Calu3 (cell line): Measurements from ENCODE around the gene SYK. TPM values are rescaled to one million over a fixed set of nuclear protein-coding genes. Genes with fewer than 3 reads are reported as not detected.

Source experiments
- BruUV-seq: library from RNA; stranded (reverse); fragments of 400-500 nt; replicated peaks from 2 replicates; lab custom pipeline; 2021; lab: Mats Ljungman, UMichigan
- CTCF ChIA-PET: fragments of 300-600 bp; sonication (Branson Sonifier 250); formaldehyde crosslinking; loops from one replicate; lab custom pipeline; 2022; ENCODE audit warnings: antibody characterized with exemption; lab: Charles Lee
- DNase-seq: peaks from one replicate; pipeline ENCODE4 v3.0.0; 2022
- H3K27ac Mint-ChIP-seq: one replicate; pipeline ENCODE4 v1.8.0; 2022; ENCODE audit warnings: mixed read lengths; ENCODE audit not compliant: unreplicated experiment
- H3K27me3 Mint-ChIP-seq: one replicate; pipeline ENCODE4 v1.8.0; 2022; ENCODE audit warnings: mixed read lengths; ENCODE audit not compliant: unreplicated experiment
- H3K36me3 Mint-ChIP-seq: one replicate; pipeline ENCODE4 v1.8.0; 2022; ENCODE audit warnings: mild to moderate bottlenecking, moderate library complexity, mixed read lengths; ENCODE audit not compliant: insufficient read depth, unreplicated experiment
- H3K4me1 Mint-ChIP-seq: one replicate; pipeline ENCODE4 v1.8.0; 2022; ENCODE audit warnings: mild to moderate bottlenecking, low read depth, mixed read lengths; ENCODE audit not compliant: unreplicated experiment
- H3K4me3 Mint-ChIP-seq: one replicate; pipeline ENCODE4 v1.8.0; 2022; ENCODE audit warnings: mild to moderate bottlenecking, low read depth, moderate library complexity, mixed read lengths; ENCODE audit not compliant: unreplicated experiment
- H3K9me3 Mint-ChIP-seq: one replicate; pipeline ENCODE4 v1.8.0; 2022; ENCODE audit warnings: low read depth, mixed read lengths; ENCODE audit not compliant: unreplicated experiment
- CTCF ChIP-seq: fragments of 200-600 bp; IDR thresholded peaks from one replicate; pipeline ENCODE4 v1.8.0; 2022; ENCODE audit warnings: antibody characterized with exemption; ENCODE audit not compliant: unreplicated experiment
- intact Hi-C: fragments of 100-400 bp; cut with micrococcal nuclease; formaldehyde crosslinking; loops from one replicate; pipeline ENCODE4 v1.10.0; 2022; ENCODE audit not compliant: unreplicated experiment
- total RNA-seq: library from RNA; stranded (reverse); gene quantifications from 2 replicates; pipeline ENCODE4 v1.2.3, GENCODE V29; 2022

SYK gene
- total RNA-seq, 1 experiment from 2014 or later: 14.8 TPM

GRCh38 chr9:90843525-90843924 lies 41.9 kb downstream of the SYK start:
- no peak overlapping the region for H3K27ac Mint-ChIP-seq
- CTCF ChIA-PET: interaction anchor here (0.6 kb wide), 1 partner anchor 11 kb away, joined by 3 read pairs; no protein-coding TSS in a partner anchor
- no peaks in the 10 kb centered on the region for H3K4me1 Mint-ChIP-seq
- no peak for TF ChIP-seq CTCF
- H3K4me3 Mint-ChIP-seq: no peak overlapping the region
- no peaks in the 10 kb centered on the region for H3K27me3 Mint-ChIP-seq
- no peak for DNase-seq
- no peaks in the 10 kb centered on the region for H3K9me3 Mint-ChIP-seq
- intact Hi-C loops: no loop called here
- no peaks in the 10 kb centered on the region for H3K36me3 Mint-ChIP-seq
- BruUV-seq: no TSS peak

- DNase-seq: no peak
- no peaks in the 10 kb centered on the region for H3K27me3 Mint-ChIP-seq
- CTCF ChIA-PET: no interaction called here
- no peak for TF ChIP-seq CTCF
- no peaks in the 10 kb centered on the region for H3K36me3 Mint-ChIP-seq
- no peaks in the 10 kb centered on the region for H3K9me3 Mint-ChIP-seq
- no TSS peak for BruUV-seq
- intact Hi-C loops: no loop called here
- no peaks in the 10 kb centered on the region for H3K4me1 Mint-ChIP-seq
- no peak overlapping the region for H3K4me3 Mint-ChIP-seq
- no peak overlapping the region for H3K27ac Mint-ChIP-seq
These were observed 42.7 kb downstream of the SYK start for GRCh38 chr9:90844326-90844725.

- CTCF ChIA-PET: no interaction called here
- Mint-ChIP-seq H3K9me3 (no peaks in the 10 kb centered on the region), H3K4me1 (no peaks in the 10 kb centered on the region), H3K27me3 (no peaks in the 10 kb centered on the region), H3K4me3 (no peak overlapping the region), H3K36me3 (no peaks in the 10 kb centered on the region), H3K27ac (no peak overlapping the region)
- BruUV-seq: no TSS peak
- DNase-seq: no peak
- intact Hi-C loops: no loop called here
- TF ChIP-seq CTCF: no peak
These were observed 45.3 kb downstream of the SYK start for GRCh38 chr9:90846770-90847419.

- DNase-seq: no peak
- TF ChIP-seq CTCF: no peak
- no peaks in the 10 kb centered on the region for H3K9me3 Mint-ChIP-seq
- no peaks in the 10 kb centered on the region for H3K4me1 Mint-ChIP-seq
- no peak overlapping the region for H3K4me3 Mint-ChIP-seq
- CTCF ChIA-PET: no interaction called here
- H3K27me3 Mint-ChIP-seq: no peaks in the 10 kb centered on the region
- H3K36me3 Mint-ChIP-seq: no peaks in the 10 kb centered on the region
- H3K27ac Mint-ChIP-seq: no peak overlapping the region
- intact Hi-C loops: no loop called here
- BruUV-seq: no TSS peak
These were observed 46.4 kb downstream of the SYK start for GRCh38 chr9:90847971-90848370.
